C1 segment of cervical spinal cord (tissue), 14 donors: ENCODE data around the gene SNX32.

Source experiments
- DNase-seq, 14 donors: peaks; one replicate each; lab custom pipeline; 2025; lab: John Stamatoyannopoulos, UW

The SNX32 gene

DNA sequence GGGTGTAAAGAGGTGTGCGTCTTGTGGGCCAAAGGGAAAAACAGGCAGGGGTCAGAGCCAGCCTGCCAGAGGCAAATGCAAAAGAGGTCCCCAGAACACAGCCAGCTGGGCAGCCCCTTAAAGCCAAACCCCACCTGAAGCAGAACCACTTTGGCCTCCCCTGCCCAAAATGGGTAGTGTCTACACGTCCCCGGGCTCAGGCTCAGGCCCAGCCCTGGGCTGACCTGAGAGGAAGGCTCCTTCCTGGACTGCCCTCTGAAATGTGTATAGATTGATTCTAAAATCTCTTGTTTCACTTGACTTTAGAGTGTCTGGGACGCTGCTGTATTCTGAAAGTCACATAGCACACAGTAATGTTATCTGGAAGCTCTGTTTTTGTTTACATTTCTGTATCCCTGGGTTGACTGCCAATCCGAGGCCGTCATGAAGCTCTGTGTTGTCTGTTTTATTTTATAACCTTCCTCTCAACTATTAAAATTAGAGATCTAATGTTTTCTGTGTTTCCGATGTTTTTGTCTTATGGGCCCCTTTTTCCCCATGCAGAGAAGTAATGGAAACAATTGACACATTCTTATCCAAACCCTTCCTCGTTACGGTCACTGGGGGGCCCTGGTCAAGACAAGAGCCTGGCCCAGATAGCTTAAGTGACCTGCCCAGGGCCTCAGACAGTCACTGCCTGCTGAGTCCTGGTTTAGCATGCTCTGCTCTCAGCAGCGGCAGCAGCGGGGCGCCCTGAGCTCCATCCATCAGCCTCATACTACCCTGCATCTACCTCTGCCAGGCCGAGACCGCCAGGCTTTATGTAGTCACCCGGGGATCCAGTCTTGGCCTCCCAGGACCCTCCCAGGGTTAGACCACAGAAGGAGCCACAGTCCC lies 36.8 kb upstream of the SNX32 start:
- DNase-seq: no peak

GRCh38 chr11:65797711-65798110 lies 36.1 kb upstream of the SNX32 start:
- no peak for DNase-seq

DNA sequence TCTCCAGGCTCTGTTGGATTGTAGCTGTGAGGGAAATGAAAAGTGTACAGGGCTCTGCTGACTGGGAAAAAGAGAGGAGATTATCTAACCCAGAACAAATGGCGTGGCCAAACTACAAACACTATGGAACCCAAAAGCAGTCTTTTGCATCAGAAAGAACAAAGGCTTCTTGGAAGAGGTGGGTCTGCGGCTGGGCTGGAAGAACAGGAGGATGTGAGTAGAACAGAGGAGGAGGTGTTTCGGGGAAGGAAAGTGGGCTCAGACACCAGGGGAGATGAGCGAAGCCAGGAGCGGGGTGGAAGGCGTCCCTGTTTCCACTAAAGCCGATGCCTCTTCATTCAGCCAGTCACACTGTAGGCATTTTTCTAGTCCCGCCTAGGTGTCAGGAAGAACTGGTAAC lies 34.9 kb upstream of the SNX32 start:
- no peak for DNase-seq

DNA sequence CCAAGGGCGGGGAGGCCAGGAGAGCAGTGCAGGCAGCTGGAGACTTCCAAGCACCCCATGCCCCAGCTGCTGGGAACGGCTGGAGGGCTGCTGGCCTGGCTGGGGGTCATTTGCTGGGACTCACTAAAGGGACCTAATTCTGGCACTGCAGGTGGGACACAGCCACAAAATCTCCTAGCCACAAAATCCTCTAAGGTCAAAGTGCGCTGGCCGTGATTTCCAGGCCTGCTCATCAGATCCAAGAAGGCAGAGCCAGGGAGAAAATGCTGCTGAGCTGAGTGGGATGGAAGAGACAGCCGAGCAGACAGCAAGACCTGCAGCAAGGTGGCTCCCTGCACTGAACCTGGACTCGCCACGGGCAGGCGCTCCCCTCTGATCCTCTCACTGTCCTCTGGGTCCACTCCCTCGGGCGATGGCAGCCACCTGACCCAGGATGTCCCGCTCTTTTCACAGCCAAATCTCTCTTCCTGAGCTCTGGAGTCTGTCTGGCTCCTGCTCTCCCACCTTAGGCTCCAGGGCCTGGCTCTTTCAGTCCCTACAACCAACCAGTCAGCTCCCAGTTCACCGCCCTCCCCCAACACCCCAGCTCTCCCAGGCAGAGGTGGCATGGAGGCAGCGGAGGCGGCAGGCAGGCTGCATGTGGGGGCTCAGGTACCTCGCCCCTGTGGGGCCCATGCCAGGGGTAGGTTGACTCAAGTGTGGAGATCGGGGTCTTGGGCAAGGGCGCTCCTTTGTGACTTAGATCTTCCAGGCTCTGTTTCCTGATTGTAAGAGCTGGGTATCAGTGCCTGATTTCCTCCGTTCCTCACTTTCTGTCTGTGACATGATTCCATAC lies 32.4 kb upstream of the SNX32 start:
- no peak for DNase-seq

DNA sequence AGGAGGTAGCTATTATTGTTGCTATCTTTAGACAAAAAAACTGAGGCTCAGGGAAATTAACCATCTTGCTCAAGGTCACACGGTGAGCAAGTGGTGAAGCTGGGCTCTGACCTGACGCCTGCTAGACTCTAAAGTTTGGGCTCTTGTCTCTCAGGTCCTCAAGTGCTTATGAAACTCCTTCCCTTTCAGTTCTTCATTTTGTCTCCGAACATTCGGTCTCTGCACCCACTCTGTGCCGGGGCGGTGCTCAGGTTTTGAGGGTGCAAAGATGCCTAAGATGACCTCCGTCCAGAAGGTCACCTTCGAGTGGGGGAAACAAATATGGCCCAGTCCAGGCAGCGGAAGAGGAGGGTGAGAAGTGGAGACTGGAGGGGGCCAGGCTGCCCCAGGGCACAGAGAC lies 30.9 kb upstream of the SNX32 start:
- no peak for DNase-seq

DNA sequence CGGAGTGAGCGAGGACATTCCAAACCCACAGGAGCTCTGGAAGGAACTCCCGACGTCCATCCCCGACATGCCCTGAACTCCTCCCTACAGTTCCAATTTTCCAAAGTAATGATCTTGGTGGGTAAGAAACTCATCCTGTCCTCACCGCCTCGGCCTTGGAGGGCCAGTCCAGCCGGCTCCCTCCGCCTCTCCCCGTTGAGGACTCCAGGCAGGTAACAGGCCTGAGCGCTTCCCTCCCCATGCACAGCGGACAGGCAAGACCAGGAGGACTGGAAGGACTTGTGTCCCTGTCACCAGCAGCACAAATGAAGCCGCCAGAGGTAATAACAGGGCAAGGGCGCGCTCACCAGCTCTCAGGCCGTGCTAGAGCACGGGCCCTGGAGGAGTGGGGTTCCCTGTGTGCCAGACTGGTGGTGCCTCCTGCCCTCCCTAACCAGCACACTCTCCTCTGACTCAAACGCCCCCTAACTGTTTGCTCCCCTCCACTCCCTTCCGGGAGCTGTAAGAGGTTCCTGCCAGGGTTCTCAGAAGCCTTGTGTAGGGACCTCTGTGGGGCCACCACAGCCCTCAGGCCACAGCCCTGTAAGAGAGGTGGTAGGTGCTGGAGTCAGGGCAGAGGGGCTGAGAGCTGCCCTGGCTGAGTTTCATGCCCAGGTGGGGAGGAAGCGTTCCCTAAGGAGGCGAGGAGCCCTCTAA lies 29.8 kb upstream of the SNX32 start:
- DNase-seq: no peak

- no peak for DNase-seq
These were observed 26.8 kb upstream of the SNX32 start for GRCh38 chr11:65806979-65807378.

DNA sequence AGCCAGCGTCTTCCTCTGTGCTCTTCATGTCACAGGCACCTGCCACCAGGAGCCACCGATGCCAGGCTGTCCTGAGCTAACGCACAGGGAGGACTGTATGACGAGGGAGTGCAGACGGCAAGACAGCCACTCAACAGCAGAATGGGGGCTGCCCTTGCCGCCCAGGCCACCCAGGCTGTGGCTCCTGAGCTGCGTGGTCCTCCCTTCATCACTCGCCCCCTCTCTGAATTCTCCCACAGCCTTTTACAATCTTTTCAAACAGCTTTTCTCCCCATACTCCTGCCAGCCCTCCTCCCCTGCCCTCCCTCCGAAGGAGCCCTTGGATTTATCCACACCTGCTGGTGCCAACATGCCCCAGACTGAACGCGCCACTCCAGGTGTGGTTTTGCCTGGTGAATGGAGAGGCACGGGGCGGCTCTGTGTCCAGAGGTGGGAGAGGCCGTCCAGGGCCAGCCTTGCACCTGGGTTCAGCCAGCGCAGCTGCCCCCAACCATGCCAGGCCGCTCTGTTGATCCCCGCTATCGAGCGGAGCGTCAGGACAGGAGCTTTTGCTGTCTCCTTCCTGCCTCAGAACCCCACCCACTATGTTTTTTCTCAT lies 24.9 kb upstream of the SNX32 start:
- no peak for DNase-seq

- DNase-seq: no peak
These were observed 24.3 kb upstream of the SNX32 start for GRCh38 chr11:65809496-65809895.

DNA sequence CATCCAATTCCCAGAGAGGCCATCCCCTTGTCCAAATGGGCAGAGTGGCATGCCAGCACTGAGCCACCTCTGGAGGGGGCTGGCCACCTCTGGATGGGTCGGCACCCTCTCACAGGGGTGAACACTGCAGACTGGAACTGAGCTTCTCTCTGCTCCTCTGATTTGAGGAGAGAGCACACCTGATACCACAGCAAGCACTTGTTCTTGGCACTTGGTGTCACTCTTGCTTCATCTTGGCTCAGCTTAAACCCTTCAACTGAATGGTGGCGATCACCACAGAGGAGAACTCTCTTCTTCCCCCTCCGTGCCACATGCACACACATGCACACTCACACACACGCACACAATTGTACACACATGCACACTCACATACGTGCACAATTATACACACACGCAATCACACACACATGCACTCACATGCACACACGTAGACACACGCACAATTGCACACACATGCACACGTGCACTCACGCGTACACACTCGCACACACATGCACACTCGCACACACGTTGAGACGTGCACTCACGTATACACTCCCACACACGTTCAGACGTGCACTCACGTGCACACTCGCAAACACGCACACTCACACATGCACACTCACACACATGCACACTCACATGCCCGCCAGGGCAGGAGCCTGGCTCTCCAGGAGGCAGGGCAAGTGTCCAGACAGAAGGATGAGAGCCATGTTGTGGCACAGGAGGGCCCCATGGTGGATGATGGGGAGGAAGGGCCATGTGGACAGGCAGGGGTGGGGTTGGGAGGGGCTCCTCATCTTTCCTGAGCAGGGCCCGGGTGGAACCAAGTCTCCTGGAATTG lies 23.5 kb upstream of the SNX32 start:
- no peak for DNase-seq

- DNase-seq: no peak
These were observed 21.8 kb upstream of the SNX32 start for GRCh38 chr11:65811764-65812475.

GRCh38 chr11:65814131-65814985 lies 19.4 kb upstream of the SNX32 start:
- peak in 3 of 14 donors; percentile 1 to 36 (median 7) for DNase-seq

DNA sequence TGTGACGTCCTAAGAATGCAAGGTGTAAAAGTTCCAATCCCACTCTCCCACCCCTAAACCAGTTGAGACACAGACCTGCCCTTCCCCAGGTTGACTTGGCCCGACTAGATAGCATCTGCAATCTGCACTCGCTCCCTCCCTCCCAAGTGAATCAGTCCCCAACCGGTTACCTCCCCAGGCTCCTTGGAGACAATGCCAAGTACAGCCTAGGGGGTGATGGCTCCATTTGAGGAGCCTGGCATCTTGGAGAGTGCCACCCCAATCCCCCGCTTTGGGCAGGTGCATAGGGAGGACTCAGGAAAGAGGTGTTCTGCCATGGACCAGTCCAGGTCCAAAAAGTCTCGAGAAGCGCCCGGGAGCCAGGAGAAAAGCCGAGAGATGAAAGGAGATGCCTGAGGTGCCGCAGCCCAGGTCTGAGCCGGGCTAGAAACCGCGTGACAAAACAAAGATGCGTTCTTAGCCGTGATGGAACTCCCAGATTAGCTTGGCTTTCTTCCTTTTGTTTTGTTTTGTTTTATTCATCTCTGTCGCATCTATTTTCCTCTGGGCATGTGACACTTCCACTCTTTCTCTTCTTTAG lies 18.7 kb upstream of the SNX32 start:
- no peak for DNase-seq

GRCh38 chr11:65816696-65817095 lies 17.1 kb upstream of the SNX32 start:
- DNase-seq: no peak

DNA sequence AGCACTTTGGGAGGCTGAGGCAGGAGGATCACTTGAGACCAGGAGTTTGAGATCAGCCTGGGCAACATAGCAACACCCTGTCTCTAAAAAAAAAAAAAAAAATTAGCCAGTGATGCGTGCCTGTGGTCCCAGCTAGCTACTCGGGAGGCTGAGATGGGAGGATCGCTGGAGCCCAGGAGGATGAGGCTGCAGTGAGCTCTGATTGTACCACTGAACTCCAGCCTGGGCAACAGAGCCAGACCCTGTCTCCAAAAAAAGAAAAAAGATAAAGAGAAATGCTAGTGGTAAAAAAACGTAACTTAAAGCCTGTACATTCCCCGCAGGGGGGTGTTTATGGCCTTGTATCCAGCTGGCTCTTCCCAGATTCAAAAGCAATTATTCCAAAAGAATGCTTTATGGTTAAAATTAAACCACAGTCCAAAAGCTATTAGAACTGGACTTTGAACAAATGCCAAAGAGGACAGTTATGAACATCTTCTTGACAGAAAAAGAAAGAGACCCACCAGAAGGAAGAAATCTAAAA lies 16.4 kb upstream of the SNX32 start:
- no peak for DNase-seq

DNA sequence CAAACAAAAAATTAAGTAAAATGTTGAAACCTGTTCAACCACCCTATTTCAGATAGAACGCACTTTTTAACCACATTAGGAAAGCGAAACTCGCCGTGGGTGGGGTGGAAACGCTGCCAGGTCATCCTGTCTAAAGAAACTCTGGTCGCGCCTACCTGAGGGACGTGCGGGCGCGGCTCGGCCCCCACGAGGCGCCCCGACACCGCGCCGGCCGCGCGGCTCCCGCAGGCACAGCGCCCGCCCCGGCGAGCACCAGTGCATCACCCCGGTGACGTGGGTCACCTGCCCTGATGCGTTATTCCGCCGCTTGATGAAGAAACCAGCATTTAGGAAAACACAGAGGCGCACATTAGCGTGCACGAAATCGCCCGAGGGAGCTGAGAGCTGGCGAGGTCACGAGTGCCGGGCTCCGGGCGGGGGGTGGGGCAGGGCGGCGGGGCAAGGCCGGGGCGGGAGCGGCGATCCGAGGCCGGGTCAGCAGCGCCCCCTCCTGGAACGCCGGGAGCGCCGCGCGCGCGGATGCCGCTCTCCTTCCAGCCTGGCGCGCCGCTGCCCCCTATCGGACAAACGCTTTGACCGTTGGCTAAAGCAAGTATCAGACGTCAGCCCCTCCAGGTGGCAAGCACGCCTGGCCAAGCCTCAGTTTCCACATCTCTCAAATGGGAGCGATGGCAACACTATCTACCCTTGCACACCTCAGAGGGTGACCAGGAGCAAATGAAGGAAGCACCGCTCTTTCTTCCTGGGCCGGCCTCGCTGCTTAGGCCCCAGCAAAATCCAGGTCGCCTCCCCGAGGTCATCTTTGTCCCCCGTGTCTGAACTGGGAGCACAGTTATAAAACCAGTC lies 15.7 kb upstream of the SNX32 start:
- peak; percentile 33 to 96 (median 84) for DNase-seq

GRCh38 chr11:65821107-65821506 lies 12.7 kb upstream of the SNX32 start:
- no peak for DNase-seq
